HG03558 (cell line): ENCODE measurements around the gene NOC2L.

Experiments used
- ATAC-seq: cut with Tn5 transposase; IDR thresholded peaks from one replicate; pipeline ENCODE4 v1.9.1; 2021; ENCODE audit warnings: moderate number of reproducible peaks; ENCODE audit not compliant: unreplicated experiment; ENCODE audit errors: extremely low read depth

Gene NOC2L

DNA sequence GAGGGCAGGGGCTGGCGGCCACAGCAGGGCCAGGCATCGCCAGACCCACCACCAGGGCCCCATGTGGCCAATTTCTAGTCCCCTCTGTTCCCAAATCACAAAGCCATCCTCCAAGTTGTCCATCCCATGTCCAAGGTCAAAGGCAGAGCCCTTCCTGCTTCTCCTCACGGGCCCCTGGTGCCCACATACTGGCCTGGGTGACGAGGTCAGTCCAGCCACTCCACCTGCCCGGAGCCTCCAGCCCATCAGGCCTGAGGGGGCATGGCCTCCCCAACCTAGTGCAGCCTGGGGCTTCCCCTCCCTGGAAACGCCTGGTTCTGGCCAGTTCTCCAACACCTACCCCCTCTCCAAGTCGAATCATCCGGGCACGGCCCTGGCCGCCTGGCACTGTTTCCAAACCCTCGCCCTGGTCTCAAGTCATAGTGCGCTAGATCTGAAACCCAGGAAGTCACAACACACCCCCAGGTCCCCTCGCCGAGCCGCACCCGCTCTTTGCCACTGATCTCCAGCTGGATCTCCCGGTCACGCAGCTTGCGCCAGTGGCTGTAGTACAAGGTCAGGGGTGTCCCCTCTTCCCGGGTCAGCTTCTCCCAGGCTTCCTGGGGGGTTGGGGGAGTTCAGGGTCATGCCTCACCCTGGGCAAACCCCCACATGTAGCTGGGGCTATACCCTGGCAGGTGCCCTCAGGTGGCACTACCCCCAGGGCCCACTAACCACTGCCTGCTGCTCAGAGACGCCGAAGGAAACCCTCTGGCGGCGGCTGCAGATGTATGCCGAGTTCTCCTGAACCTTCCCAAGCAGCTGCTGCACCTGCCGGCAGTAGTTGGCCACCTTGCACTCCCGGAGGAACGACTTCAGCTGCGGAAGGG is 13.1 kb downstream of the NOC2L start:
- no peak for ATAC-seq

DNA sequence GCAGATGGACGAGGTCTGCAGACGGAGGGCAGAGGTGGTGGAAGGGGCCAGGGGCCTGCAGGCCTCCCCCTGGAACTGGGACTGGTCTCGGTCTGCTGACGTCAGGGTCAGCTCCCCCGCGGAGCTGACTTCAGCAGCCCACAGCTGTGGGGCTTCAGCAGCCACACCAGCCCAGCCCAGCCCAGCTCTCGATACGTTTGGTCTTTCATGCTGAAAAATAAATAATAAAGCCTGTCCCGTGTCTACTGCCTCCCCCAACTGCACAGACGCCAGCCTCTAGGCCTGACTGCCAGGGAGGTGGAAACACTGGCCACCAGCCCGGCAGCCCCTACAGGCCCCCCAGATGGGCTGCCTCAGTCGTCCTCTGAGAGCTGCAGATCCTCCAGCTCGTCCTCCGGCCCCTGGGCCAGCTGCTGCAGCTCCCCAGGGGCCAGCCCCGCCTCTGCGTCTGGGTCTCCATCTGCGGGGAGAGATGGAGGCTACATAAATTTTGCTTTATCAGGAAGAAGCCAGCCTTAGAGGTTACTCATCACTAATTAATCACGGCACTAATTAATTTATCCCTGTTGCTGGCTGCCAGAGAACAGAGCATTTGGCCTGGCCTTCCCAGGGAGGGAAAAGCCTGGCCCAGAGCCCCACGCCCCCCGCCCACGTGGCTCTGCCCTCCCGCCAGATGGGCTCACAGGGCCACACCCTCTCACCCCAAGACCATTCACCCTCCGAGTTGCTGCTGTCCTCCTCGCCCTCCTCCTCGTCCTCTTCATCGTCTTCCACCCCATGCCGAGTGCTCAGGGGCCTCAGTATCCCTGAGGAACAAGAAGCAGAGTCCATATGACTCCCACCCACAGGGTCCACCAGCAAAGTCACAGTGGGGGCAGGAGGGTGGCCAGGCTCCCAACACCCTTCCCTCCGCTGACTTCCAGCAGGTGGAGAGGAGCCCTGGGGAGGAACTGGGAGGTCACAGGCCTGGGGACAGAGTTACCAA is 14.4 kb downstream of the NOC2L start:
- no peak for ATAC-seq

DNA sequence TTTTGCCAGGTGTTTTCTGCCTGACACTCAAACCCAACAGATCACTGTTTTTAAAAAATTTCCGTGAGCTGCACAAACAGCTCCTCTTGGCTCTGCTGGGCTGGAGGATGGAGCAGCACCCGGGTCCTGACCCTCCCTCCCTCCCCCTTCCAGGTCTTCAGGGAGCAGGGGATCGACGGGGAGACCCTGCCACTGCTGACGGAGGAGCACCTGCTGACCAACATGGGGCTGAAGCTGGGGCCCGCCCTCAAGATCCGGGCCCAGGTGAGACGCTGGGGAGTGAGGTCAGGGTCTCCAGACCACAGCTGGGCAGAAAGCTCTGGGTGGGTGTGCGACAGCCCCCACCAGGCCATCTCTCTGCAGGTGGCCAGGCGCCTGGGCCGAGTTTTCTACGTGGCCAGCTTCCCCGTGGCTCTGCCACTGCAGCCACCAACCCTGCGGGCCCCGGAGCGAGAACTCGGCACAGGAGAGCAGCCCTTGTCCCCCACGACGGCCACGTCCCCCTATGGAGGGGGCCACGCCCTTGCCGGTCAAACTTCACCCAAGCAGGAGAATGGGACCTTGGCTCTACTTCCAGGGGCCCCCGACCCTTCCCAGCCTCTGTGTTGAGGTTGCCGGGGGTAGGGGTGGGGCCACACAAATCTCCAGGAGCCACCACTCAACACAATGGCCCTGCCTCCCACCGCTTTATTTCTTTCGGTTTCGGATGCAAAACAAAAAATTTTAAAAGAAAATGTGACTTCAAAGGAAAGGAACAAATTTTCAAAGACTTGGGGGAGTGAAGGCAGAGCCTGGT is 15.3 kb downstream of the NOC2L start:
- ATAC-seq = no peak

DNA sequence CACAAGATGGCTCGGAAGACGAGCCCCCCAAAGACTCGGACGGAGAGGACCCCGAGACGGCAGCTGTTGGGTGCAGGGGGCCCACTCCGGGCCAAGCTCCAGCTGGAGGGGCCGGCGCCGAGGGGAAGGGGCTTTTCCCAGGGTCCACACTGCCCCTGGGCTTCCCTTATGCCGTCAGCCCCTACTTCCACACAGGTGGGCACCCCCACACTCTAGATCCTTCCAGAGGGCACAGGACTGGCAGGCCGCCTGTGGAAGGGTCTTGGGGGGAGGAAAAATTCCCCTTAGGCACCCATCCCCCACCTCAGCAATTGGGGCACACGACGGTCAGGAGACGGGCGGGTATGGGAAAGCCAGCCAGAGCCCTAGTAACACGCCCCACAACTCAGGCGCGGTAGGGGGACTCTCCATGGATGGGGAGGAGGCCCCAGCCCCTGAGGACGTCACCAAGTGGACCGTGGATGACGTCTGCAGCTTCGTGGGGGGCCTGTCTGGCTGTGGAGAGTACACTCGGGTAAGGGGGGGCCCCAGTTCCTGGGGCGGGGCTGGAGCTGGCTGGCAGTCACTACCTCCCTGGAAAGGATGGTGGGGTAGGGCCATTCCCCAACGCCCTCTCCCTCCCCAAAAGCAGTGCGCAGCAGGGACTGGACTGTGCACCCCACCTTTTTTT is 16.1 kb downstream of the NOC2L start:
- ATAC-seq = no peak

DNA sequence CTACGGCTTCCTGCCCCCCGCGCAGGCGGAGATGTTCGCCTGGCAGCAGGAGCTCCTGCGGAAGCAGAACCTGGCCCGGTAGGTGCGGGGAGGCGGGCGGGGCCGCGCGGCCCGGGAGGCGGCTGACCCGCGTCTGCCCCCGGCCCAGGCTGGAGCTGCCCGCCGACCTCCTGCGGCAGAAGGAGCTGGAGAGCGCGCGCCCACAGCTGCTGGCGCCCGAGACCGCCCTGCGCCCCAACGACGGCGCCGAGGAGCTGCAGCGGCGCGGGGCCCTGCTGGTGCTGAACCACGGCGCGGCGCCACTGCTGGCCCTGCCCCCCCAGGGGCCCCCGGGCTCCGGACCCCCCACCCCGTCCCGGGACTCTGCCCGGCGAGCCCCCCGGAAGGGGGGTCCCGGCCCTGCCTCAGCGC is 16.6 kb downstream of the NOC2L start:
- ATAC-seq = no peak

DNA sequence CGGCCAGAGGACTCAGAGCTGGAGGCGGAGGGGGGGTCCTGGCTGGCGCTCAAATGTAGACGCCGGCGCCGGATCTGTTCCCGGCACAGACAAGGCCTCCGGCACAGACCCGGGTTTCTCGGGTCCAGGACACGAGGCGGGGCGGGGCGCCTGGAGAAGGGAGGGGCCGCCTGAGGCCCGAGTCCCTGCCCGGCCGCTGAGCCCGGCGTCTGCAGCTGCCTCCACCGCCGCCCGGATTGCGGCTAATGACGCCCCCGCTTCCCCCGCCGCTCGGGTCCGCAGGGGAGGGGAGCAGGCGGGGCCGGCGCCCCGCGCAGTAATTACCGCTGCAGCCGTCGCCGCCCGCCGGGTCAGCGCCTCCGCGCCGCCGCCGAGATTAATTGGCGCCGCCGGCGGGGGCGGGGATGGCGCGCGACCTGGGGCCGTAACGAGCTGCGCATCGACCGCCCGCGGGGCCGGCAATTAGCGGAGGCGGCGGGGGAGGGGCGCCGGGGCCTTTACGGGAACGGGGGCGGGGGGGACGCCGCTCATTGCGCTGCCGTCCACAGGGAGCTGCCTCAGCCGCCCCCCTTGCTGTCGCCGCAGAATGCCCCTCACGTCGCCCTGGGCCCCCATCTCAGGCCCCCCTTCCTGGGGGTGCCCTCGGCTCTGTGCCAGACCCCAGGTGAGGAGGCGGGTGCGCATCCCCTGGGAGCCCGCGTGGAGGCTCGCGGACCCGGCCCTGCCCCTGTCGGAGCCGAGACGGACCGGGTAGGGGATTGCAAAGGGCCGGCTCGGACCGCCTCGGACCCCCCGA is 17.3 kb downstream of the NOC2L start:
- no peak for ATAC-seq

DNA sequence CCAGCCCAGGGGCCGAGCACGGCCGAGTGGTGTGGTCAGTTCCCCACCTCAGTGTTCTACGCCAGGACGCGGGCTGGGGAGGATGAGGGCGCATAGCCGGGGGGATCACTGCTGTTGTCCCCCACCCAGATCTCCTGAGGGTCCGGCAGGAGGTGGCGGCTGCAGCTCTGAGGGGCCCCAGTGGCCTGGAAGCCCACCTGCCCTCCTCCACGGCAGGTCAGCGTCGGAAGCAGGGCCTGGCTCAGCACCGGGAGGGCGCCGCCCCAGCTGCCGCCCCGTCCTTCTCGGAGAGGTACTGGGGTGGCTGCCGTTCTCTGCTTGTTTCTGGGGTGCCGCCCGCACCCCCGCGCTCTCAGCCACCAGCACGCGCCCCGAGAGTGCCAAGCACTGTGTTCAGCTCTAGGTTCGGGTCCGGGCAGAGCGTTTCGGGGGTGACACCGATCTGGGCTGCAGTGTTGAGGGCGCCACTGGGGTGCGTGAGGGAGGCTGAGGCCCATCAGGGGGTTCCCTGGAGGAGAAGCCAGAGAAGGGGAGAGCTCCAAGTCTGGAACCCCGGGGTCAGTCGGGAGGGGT is 18.0 kb downstream of the NOC2L start:
- no peak for ATAC-seq

DNA sequence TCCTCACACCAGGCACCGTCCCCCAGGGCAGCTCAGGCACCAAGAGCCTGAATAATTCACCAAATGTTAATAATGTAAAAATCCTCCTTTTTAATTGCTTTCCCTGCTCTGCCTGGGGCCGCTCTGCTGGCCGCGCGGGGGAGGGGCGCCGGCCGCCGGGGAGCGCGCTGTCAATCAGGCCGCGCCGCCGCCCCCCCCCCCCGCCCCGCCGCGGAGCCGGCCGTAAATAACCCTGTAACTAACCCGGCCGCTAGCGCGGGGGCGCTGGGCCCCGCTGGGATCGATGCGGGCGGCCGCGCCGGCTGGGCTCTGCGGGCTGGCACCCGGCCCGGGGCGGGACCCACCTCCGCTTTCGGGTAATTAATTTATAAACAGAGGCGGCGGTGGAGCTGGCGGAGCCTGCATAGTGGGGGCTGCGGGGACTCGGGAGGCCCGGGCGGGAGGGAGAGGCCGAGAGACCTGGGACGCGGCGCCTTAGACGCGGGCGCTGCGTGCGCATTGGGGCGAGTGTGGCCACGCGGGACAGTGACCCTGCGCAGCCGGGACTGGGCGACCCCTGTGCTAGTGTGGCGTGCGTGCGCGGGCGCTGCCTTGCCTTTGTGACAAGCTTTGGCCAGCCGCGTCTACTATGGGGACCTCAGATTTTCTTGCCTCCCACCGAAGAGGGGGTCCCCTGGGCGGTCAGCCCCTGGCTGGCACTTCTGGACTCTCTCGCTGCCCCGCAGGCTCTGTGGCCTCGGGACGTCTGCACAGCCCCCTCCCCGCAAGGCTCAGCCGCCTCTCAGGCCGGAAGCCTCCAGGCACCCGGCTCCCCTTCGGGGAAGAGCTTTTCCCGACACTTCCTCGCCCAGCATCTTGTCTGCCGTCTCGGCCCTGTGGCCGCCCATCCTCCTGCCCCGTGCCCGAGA is 18.7 kb downstream of the NOC2L start:
- no peak for ATAC-seq

DNA sequence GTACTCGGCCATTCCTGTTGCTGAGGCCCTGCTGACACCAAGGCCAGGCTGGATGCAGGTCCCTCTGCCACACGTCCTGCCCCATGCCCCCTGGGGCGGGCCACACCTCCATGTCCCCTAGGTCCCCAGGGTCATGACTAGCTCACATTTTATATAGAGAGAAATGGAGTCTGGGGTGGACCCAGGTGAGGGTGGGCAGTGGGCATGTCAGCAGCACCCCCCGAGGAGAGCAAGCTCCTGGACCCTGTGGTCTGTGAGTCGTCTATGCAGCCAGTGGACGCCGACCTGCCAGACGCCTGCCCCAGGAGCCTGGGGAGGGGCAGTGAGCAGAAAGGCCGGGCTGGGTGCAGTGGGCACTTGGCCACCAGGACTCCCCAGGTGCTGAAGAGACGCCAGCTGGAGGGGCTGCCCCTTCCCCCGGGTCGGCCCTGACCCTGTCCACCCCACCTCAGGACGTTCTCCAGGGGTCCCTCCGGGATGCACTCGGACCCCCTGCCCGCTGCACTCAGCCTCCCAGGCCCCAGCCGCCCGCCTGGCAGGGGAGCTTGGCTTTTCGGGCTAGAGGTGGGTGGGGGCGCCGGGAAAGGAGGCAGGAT is 19.4 kb downstream of the NOC2L start:
- ATAC-seq = no peak

DNA sequence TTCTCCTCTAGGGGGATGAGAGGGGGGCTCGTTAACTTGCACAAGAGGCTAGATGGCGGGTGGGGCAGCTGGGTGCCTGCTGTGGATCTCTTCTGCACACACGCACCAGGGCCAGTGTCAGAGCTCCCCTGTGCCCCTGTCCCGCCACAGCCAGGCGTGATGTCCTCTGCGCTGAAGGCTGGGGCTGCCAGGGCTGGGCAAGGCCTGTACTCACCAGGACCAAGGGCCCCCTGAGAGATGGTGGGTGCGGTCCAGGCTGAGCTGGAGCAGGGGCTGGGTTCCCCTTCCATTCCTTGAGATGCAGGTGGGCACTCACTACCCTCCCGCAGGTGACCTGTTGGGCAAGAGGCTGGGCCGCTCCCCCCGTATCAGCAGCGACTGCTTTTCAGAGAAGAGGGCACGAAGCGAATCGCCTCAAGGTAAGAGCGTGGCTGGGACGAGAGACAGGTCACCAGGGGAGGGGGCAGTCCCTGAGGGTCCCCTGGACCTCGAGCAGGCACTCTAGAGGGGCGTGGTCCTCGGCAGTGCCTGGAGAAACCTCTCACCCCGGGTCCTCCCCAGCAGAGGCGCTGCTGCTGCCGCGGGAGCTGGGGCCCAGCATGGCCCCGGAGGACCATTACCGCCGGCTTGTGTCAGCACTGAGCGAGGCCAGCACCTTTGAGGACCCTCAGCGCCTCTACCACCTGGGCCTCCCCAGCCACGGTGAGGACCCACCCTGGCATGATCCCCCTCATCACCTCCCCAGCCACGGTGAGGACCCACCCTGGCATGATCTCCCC is 20.2 kb downstream of the NOC2L start:
- no peak for ATAC-seq

DNA sequence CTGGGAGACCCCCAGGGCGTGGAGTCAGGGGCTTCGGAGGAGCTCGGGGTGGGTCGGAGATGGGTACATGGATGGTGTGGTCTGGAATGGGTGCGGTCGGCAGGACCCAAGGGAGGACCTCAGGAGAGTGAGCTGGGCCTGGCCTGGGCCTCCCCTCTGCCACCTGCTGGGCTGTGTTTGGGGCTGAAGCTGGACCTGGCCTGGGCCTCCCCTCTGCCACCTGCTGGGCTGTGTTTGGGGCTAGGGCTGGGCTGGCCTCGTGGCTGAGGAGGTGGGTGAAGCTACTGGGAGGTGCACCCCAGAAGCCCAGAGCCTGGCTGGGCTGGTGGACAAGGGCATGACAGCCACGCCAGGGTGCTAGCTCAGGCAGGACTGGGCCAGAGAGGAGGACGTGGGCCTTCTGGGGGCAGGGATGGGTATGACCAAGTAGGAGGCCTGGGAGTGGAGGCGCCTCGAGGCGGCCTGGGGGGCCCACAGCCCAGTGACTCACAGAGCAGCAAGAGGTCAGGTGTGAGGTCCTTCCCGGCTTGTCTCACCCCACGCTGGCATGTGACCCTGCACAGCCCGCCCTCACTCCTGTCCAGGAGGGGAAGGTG is 20.9 kb downstream of the NOC2L start:
- ATAC-seq = no peak

DNA sequence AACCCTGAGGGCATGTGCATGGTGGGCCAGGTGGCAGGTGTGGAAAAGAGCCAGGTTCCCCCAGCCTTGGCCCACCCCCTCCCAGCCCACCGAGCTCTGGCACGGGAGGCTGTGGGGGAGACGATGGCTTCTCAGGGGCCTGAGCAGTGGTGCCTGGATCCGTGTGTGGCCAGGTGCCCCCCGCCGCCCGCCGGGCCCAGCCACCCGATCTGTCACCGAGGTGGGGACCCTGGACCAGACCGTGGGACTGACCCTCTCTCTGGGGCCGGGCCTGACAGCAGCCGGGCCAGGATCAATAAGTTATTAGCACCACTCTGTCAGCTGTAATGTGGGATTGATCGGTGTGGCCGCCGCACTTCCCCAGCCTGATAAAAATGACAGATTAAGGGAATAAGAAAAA is 21.5 kb downstream of the NOC2L start:
- no peak for ATAC-seq

DNA sequence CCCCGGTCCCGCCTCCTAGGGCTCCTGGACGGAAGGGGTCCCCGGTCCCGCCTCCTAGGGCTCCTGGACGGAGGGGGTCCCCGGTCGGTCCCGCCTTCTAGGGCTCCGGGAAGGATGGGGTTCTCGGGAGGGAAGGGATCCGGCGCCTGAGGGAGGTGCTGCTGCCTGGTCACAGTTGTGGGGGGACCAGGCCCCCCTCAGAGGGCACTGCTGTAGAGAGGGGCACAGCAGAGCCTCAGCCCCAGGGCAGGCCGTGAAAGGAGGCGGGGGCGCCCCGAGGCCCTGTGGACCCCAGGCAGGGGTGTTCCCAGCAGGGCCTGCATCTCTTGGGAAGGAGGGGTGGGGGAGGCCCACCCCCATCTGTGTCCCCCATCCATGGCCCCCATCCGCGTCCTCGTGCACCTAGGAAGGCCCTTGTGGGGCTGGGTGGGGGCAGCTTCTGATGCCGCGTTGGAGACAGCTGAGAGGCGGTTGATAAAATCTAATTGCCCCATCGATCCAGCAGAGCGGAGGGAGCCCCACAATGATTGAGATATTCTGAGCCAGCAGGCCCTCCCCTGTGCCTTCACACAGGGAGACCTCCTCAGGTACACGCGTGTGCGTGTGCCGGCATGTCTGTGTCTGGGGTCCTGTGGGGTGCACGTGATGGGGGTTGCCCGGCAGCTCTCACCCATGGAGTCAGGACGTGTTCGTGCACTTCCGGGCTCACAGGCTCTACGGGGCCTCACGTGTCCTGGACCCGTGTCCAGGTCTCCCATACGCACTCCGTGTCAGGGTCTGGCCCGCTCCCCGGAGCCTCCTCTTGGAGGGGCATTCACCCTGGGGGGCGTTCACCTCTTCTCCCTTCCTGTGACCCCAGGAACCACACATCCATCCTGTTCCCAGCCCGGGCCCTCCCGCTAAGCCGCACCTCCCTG is 22.4 kb downstream of the NOC2L start:
- no peak for ATAC-seq

DNA sequence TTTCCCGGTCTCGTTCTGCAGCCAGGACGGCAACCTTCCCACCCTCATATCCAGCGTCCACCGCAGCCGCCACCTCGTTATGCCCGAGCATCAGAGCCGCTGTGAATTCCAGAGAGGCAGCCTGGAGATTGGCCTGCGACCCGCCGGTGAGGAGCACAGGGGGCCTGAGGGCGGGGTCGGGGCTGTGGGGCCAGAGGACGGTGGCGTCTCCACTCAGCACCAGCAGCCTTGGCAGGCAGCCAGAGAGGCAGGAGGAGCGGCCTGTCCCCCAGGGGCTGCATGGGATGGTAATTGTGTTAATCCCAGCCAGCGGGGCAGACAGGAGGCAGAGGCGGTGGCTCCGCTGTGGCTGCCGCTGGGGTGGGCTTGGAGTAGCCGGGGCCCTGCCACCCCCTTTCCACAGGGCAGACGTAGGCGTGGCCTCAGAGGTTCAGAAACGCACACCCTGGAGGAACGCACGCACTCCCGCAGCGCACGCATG is 23.3 kb downstream of the NOC2L start:
- no peak for ATAC-seq
